Suppressor macrophage treated with lipopolysaccharide for 1 hour (primary cell): Measurements from ENCODE around the gene CSPG4.
"Not testable (repeated sequence)": the region's sequence is repeated elsewhere in the genome, so short reads cannot be mapped to it uniquely, and the experiment has no call there.

Experiments
- DNase-seq, 3 donors: peaks; one replicate each; pipeline ENCODE4 v3.0.0-alpha.2; 2020 to 2022

CSPG4 gene

GRCh38 chr15:75723847-75724660 is 11.4 kb upstream of the CSPG4 start:
- DNase-seq, result peak; percentile 93 to 94 (median 93)

DNA sequence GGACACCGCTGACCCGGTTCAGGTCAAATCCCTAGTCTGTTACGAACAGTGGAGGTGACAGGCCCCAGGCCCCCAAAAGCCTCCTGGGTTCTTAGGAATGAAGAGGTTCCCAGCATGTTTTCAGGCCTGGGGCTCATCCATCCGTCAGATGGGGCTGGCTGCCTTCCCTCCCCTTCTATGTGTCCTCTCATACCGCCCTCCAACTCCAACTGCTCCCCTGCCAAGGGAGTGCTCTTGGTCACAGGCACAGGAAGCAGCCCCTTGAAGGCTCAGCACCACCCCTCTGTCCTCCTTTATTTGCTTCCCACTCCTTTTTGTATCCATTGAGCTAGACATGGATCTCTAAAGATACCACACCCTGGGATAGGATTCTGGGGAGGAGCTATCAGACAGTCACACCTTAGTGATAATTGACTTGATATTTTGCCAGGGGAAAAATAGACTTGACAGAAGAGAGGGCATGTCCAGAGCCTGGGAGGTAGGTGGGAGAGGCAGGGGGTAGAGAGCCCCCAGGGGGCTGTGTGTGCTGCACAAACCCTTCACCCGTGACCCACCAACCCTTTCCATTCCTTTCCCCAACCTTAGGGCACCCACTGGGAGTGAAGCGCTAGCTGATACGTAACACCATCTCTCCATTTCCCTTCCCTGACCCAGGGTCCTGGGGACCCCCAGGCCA is 10.7 kb upstream of the CSPG4 start:
- DNase-seq, result no peak

GRCh38 chr15:75721923-75722870 is 9.5 kb upstream of the CSPG4 start:
- no peak for DNase-seq

DNA sequence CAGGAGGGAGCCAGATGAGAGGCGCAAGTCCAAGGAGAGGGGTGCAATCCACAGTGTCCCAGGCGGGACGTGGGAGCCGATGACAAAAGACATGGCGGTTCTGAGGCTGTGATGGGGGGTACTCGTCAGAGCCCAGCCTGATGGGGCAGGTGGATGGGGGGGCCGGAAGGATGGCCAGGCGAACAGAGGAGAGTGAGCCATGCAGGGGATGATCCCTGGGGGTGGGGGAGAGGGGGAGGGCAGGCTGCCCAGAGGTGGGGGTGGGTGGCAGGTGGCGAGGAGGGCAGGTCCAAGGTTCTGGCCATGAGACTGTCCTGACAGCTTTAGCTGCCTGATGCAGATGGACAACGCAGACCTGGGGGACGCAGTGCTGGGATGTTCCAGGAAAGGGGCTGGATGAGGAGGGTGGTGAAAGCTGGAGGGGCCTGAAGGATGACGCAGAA is 8.9 kb upstream of the CSPG4 start:
- no peak for DNase-seq

DNA sequence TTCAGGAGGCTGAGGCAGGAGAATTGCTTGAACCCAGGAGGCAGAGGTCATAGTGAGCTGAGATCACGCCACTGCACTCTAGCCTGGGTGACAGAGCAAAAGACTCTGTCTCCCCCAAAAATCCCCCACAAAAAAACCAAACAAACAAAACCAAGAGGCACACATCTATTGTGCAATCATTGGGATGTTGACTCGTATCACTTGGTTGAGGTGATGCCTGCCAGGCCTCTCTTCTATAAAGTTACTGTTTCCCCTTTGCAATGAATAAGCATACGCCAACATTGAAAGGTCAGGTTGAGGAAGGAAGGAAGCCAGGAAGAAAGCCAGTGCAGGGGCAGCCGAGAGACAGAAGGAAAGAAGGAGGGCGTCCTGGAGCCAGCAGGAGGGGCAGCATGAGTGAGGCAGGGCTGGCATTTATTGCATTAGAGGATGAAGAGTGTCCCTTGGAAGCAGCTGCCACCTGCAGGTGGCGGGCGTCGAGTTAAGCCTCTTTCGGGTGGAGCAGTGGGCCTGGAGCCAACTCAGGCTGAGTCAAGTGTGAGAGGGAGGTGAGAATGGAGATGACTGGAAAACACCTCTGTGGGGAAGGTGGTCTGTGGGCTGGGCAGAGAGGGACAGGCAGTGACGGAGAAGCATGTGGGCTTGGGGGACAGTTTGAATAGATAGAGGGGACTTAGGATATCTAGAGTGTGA is 8.3 kb upstream of the CSPG4 start:
- peak; percentile 58 to 73 (median 59) for DNase-seq

DNA sequence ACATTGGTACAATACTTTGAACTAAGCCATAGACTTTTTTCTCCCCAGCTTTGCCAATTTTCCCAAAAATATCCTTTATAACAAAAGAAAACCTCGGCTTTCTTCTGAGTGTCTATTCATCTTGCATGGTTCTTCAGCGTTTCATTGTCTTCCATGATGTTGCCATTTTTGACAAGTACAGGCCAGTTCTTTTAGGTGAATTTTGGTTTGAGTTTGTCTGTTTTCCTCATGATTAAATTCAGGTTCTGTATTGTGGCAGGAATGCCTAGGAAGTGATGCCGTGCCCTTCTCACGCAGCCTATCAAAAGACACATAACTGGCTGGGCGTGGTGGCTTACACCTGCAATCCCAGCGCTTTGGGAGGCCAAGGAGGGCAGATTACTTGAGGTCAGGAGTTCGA is 7.6 kb upstream of the CSPG4 start:
- DNase-seq, result no peak

DNA sequence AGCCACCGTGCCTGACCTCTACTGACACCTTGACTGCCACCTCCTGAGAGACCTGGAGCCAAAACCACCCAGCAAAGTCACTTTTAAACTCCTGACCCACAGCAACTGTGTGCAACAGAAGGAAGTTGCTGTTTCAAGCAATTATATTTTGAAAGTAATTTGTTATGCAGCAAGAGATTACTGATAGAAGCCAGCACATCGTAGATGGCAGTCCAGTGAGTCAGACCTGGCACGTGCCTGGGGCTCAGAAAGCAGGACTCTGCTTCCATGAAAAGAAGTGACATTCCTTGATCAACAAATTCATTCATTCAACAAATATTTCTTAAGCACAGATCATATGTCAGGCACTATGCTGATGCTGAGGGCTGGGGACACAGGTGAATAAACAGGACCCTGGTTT is 5.7 kb upstream of the CSPG4 start:
- DNase-seq, result no peak

DNA sequence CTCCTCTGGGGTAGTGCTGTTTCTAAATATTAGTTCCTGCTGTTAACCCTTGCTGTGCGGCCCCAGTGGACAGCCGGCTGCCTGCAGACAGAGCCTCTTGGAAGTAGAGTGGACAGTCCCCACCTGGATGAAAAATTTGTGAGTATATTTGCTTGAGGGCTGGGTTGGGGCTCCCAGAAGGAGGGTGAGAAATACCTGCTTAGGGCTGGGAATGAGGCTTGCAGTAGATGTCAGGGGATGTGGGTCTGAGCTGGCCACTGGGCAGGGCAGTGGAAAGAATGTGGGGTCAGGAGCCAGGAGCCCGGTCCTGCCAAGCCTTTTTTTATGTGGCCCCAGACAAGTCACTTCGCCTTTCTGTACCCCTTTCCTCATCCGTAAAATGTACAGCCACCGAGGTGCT is 4.4 kb upstream of the CSPG4 start:
- DNase-seq, result not testable (repeated sequence)

GRCh38 chr15:75716249-75716950 is 3.8 kb upstream of the CSPG4 start:
- DNase-seq, result not testable (repeated sequence)

DNA sequence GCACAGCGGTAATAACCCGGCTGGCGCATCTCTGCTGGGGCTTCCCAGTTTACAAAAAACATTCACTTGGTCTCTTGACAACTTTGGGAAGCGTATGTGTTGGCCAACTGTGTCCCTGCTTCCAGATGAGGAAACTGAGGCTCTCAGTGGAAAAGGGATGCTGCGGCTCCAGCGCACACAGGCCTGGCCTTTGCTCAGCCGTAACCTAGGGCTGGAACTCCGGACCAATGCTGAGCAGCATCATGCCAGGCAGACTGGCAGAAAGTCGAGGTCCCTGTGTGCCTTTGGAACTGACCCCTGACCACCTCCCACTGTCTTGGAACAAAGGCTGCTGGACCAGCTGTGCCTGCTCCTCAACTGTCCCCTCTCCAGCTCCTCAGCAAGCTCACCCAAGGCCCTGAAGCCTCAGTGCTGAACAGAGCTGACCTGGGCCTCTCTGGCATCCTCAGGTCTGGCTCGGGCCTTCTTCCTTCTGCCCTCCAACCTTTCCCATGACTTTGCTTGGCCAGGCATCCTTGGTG is 2.7 kb upstream of the CSPG4 start:
- DNase-seq, result not testable (repeated sequence)

DNA sequence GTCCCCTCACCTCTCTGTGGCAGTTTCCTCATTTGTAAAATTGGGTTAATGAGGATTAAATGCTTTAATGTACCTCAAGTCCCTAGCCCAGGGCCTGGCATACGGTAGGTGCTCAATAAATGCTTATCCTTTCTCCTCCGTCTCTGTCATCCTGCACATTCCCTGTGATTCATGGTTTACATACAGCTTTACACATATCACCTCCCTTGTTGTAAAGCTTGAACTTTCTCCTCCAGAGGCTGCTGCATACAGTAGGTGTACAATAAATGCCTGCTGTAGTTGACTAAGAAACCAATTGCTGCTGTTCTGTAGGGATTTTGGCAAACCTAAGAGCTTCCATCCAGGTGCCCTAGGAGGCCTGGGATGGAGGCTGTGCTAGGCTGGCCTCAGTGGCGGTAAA is 1.5 kb upstream of the CSPG4 start:
- no peak for DNase-seq

GRCh38 chr15:75713338-75713895 is 769 bp upstream of the CSPG4 start:
- no peak for DNase-seq

DNA sequence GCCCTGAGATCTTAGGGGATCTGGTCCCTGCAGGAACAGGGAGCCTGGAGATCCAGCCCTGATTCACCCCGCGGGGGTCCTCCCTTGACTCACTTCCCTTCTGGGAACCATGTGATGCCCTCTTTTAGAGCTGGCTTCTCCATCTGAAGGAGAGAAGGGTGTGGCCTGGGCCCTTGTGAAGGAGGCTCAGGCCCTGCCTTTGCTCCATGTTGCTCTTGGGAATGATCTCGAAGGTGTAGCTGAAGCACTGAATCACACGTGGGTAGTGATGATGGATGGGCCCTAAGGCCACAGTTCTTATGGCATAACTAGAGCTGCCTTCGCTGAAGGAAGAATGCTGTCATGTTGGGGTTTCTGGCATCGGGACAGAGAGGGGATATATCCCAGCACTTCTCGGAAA is 1.2 kb downstream of the CSPG4 start:
- peak; percentile 33 to 50 (median 35) for DNase-seq

DNA sequence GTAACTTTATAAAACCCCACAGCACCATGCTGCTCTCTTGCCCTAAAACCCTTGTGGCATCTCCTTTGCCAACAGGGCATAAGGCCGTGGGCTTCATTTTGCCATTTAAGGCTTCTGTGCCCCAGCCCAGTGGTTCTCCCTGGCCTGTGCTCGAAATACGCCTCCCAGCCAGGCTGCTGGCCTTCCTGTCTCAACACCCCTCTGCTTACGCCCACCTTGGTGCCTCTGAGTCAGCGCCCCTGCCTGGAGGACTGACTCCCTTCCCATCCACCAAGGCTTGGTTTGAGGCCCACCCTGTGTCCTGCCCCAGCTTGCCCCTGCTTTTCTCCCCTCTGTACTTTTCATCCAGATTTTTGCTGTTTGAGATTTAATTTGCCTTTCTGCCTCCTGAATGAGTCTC is 1.8 kb downstream of the CSPG4 start:
- peak; percentile 36 to 62 (median 51) for DNase-seq

DNA sequence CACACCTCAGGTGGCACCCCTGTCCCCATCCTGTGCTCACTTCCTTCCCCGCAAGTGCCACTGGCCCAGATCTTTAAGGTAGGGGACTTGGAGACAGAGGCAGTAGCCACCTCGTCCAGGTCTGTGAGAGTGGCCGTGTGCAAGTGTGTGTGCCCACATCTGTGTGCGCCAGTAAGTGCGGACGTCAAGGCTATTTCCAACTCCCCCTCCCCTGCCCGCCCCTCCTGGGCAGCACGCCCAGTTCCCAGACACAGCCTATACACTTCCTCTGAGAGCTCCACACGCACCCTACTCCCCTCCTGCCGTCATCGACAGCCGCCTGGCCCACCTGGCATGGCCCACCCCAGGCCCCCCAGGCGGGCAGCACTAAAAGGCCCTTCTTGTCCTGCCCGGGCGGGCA is 3.2 kb downstream of the CSPG4 start:
- DNase-seq, result not testable (repeated sequence)

DNA sequence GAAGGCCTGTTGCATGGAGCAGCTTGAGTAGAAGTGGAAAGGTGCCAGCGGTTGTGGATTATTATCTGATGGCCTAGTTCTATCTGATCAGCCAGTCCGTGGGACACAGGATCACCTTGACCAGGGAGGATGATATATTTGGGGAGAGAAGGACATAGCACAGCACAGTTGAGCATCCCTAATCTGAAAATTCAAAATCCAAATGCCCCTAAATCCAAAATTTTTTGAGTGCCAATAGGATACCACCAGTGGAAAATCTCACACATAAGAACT is 6.0 kb downstream of the CSPG4 start:
- DNase-seq, result no peak

- DNase-seq, result peak in 1 of 3 donors; percentile 29
Measured at GRCh38 chr15:75705854-75706681, 6.6 kb downstream of the CSPG4 start.

DNA sequence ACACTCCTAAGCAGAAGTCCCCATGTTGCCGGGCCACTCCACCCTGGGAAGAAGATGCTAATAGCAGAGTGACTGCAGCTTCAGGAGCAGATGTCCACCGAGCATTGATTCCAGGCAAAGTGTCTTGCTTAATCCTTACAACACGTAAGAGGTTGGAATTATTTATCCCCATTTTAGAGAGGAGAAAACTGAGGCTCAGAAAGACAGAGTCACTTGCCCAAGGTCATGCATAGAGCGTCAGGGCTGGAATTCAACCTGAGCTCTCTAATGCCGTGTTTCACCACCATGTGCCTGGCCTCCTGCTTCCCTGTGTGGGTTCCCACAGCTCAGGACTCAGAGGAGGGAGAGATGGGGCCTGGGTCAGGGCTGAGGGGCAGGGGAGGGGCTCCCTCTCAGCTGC is 7.3 kb downstream of the CSPG4 start:
- DNase-seq, result not testable (repeated sequence)

GRCh38 chr15:75704618-75705017 is 8.0 kb downstream of the CSPG4 start:
- DNase-seq, result no peak

DNA sequence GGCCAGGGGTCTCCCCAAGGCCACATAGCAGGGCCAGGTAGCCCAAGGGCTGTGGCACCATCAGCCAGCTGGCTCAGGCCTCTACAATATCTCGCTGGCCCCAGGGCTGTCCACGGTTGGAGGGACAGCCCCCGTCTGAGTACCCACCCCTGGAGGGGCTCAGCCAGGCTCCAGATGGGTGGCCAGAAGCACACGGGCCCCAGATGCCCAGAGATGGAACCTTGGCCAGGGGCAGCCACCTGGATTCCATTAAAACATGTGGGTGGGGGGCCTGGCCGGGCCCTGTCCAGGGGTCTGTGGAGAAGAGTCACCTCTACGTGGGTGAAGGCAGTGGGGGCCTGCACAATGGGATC is 8.4 kb downstream of the CSPG4 start:
- DNase-seq, result no peak
